ENCODE data around the gene PSENEN.
"Not testable (repeated sequence)": the region's sequence is repeated elsewhere in the genome, so short reads cannot be mapped to it uniquely, and the experiment has no call there.

PSENEN gene

GRCh38 chr19:35788205-35788960 lies 42.9 kb downstream of the PSENEN start:
- no peak for DNase-seq (ENCODE audit: low read depth)

- DNase-seq (ENCODE audit: low read depth), result no peak
Observed at GRCh38 chr19:35789195-35789977, 43.9 kb downstream of the PSENEN start.

- no peak for DNase-seq (ENCODE audit: low read depth)
Observed at GRCh38 chr19:35789978-35790944, 44.8 kb downstream of the PSENEN start.

GRCh38 chr19:35790981-35791813 lies 45.7 kb downstream of the PSENEN start:
- no peak for DNase-seq (ENCODE audit: low read depth)

- no peak for DNase-seq (ENCODE audit: low read depth)
Observed at GRCh38 chr19:35791814-35792279, 46.4 kb downstream of the PSENEN start.

DNA sequence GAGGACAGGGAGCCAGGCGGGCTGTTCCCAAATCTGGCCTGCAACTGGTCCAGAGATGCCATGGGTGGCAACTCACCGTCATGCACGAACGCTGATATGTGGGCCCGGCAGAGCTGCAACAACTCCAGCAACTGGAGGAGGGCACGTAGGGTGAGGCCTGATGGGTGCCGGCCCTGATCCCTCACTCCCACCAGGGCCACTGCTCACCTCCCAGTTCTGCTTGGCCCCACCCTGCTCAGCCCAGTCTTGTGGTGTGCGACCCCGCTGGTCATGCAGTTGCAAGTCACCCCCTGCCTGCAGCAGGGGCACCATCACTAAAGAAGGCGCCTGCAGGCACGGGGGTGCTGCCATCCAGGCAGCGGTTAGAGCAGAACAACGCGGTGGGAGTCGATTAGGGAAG lies 46.9 kb downstream of the PSENEN start:
- no peak for DNase-seq (ENCODE audit: low read depth)

- no peak for DNase-seq (ENCODE audit: low read depth)
Observed at GRCh38 chr19:35792888-35793287, 47.4 kb downstream of the PSENEN start.

DNA sequence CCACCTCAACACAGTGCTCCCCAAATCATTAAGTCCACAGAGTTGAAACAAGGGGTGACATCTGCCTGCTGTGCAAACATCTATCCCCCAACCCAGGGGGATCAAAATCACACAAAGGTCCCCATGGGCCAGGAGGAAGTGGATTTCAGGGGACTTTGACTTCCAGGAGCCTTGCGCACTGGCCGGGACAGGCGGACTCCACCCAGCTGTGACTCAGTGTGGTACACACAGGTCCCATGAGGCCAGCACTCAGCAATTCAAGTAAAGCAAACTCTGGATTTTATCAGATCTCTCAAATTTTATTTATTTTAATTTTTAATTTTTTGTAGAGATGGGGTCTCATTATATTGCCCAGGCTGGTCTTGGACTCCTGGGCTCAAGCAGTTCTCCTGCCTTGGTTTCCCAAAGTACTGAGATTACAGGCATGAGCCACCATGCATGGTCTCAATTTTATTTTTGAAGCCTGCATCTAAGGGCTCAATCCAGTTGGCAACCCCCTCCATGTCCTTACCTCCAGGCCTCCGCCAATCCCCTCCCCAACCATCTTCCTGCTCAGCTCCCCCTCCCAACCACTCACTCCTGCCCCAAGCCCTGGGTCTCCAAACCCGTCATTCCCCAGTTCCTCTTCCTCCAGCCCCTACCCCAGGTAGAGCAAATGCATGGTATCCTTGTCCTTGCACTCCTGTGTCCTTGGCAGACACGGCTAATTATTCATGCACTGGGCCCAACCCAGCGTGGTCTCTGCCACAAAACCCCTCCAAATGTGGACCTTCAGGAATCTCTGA lies 48.1 kb downstream of the PSENEN start:
- DNase-seq (ENCODE audit: low read depth), result no peak

- DNase-seq (ENCODE audit: low read depth), result not testable (repeated sequence)
Observed at GRCh38 chr19:35795564-35795963, 50.1 kb downstream of the PSENEN start.

All from stimulated activated CD8-positive, alpha-beta memory T cell treated with anti-CD3 and anti-CD28 coated beads, Interleukin-4, amount 100 ng/mL, for 24 hours (primary cell).